OCI-LY7 (cell line): ENCODE results near the gene GOLPH3L.
"Not testable (repeated sequence)": the region's sequence is repeated elsewhere in the genome, so short reads cannot be mapped to it uniquely, and the experiment has no call there.

Source experiments
- EZH2phosphoT487 ChIP-seq: fragments of 200-600 bp; sonication (generic); IDR thresholded peaks from 2 replicates; pipeline ENCODE4 v1.6.1; 2018; ENCODE audit warnings: low read depth, borderline replicate concordance, mild to moderate bottlenecking, mixed run types, antibody characterized with exemption, low read length, moderate library complexity, mixed read lengths
- TF ChIP-seq, protein P1 (sequence below): fragments of 200-600 bp; sonication (generic); conservative IDR thresholded peaks from 2 replicates; pipeline ENCODE4 v1.5.1; 2014; ENCODE audit warnings: mild to moderate bottlenecking, antibody characterized with exemption, low read length, moderate library complexity, mixed read lengths

DNA sequence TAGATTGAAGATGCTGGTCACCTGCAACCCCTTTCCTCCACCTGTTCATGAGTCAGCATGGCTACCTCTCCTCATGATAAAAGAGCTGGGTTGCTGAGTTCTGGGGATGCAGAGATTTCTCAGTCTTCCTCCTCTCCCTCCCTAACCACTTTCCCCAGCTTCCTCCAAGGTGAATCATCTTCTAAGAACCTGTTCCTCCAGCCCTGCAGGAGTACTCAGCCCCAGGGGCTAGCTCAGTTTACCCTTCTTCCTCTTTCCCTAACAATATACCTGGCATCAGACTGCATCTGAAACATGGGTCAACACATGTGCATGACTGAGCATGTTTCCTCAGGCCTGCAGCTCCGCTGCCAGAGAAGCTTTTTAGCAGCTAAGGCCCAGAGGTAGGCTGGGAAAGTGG lies 72.8 kb downstream of the GOLPH3L start:
- TF ChIP-seq, protein P1, sequence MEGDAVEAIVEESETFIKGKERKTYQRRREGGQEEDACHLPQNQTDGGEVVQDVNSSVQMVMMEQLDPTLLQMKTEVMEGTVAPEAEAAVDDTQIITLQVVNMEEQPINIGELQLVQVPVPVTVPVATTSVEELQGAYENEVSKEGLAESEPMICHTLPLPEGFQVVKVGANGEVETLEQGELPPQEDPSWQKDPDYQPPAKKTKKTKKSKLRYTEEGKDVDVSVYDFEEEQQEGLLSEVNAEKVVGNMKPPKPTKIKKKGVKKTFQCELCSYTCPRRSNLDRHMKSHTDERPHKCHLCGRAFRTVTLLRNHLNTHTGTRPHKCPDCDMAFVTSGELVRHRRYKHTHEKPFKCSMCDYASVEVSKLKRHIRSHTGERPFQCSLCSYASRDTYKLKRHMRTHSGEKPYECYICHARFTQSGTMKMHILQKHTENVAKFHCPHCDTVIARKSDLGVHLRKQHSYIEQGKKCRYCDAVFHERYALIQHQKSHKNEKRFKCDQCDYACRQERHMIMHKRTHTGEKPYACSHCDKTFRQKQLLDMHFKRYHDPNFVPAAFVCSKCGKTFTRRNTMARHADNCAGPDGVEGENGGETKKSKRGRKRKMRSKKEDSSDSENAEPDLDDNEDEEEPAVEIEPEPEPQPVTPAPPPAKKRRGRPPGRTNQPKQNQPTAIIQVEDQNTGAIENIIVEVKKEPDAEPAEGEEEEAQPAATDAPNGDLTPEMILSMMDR: not testable (repeated sequence)
- TF ChIP-seq EZH2phosphoT487: not testable (repeated sequence)
